ENCODE data around the gene IRF3. TPM values are rescaled to one million over a fixed set of nuclear protein-coding genes. Genes with fewer than 3 reads are reported as not detected.
A peak's percentile ranks its signal among the peaks of the same experiment; 100 is the strongest.

Gene IRF3
- total RNA-seq, 1 experiment from 2014 or later = 131 TPM

- CTCF ChIA-PET = interaction anchor here (2.0 kb wide), 1 partner anchor 96 kb away, joined by 7 read pairs; no protein-coding TSS in a partner anchor
- peak overlapping the region; percentile 89 for H3K27ac Mint-ChIP-seq (ENCODE audit: unreplicated experiment)
- TSS peak; percentile 77 for BruUV-seq (replicated peaks)
- peaks cover 18% of the 10 kb centered on the region for H3K4me1 Mint-ChIP-seq (ENCODE audit: low read depth, unreplicated experiment)
- no peaks in the 10 kb centered on the region for H3K9me3 Mint-ChIP-seq (ENCODE audit: unreplicated experiment)
- H3K4me1 ChIP-seq = peaks cover 13% of the 10 kb centered on the region; the same call in 1 of the 2 replicates
- POLR2A ChIA-PET = interaction anchor here (0.6 to 2.6 kb wide), 3 partner anchors 11 to 75 kb away, joined by 8 to 24 read pairs (median 15); partner anchors contain the start of genes PRMT1 and RRAS
- no peak for TF ChIP-seq CTCF (IDR thresholded peaks at IDR 0.05; ENCODE audit: insufficient read depth in 1 of 2, low read depth in 1 of 2, low read length in 1 of 2, severe bottlenecking in 1 of 2, unreplicated experiment in 1 of 2)
- no peaks in the 10 kb centered on the region for H3K27me3 Mint-ChIP-seq (ENCODE audit: insufficient read depth, unreplicated experiment)
- no peak for DNase-seq
- H3K4me3 ChIP-seq (ENCODE audit: low read depth, low read length) = peak overlapping the region; percentile 86
- intact Hi-C loops (cut with micrococcal nuclease; ENCODE audit: unreplicated experiment) = no loop called here
- H3K9me3 ChIP-seq = no peaks in the 10 kb centered on the region
- peaks cover 78% of the 10 kb centered on the region for H3K36me3 Mint-ChIP-seq (ENCODE audit: insufficient read depth, unreplicated experiment)
- H3K27me3 ChIP-seq (replicated peaks; ENCODE audit: control insufficient read depth, insufficient read depth, low read length) = no peaks in the 10 kb centered on the region
- H3K36me3 ChIP-seq (ENCODE audit: control insufficient read depth, insufficient read depth, low read length) = peaks cover 4% of the 10 kb centered on the region
- peak overlapping the region; percentile 93 for H3K4me3 Mint-ChIP-seq (ENCODE audit: unreplicated experiment)
These were observed 425 bp upstream of the IRF3 start for GRCh38 chr19:49666120-49666444.

- intact Hi-C loops (cut with micrococcal nuclease; ENCODE audit: unreplicated experiment) = loop anchor here (1.0 kb wide), 2 partner anchors 11 to 25 kb away; partner anchors contain the start of gene RRAS
- H3K36me3 Mint-ChIP-seq (ENCODE audit: insufficient read depth, unreplicated experiment) = peaks cover 80% of the 10 kb centered on the region
- CTCF ChIA-PET = interaction anchor here (0.5 to 2.0 kb wide), 5 partner anchors 11 to 171 kb away, joined by 4 to 14 read pairs (median 7); partner anchors contain the start of gene RRAS
These were observed 664 bp downstream of the IRF3 start for GRCh38 chr19:49665036-49665350.

More at GRCh38 chr19:49665036-49665350, 664 bp downstream of the IRF3 start:
- no peaks in the 10 kb centered on the region for H3K9me3 Mint-ChIP-seq (ENCODE audit: unreplicated experiment)
- peak overlapping the region; percentile 86 for H3K4me3 ChIP-seq (ENCODE audit: low read depth, low read length)
- H3K4me3 Mint-ChIP-seq (ENCODE audit: unreplicated experiment) = peak overlapping the region; percentile 93
- POLR2A ChIA-PET = interaction anchor here (0.6 to 2.6 kb wide), 5 partner anchors 10 to 25 kb away, joined by 4 to 24 read pairs (median 15); partner anchors contain the start of genes PRMT1, RRAS and SCAF1
- no TSS peak for BruUV-seq (replicated peaks)
- peaks cover 13% of the 10 kb centered on the region; the same call in 1 of the 2 replicates for H3K4me1 ChIP-seq
- no peak for DNase-seq
- peaks cover 18% of the 10 kb centered on the region for H3K4me1 Mint-ChIP-seq (ENCODE audit: low read depth, unreplicated experiment)
- H3K27me3 Mint-ChIP-seq (ENCODE audit: insufficient read depth, unreplicated experiment) = no peaks in the 10 kb centered on the region
- peaks cover 5% of the 10 kb centered on the region for H3K9me3 ChIP-seq
- peak overlapping the region; percentile 89 for H3K27ac Mint-ChIP-seq (ENCODE audit: unreplicated experiment)
- H3K27me3 ChIP-seq (replicated peaks; ENCODE audit: control insufficient read depth, insufficient read depth, low read length) = no peaks in the 10 kb centered on the region
- H3K36me3 ChIP-seq (ENCODE audit: control insufficient read depth, insufficient read depth, low read length) = peaks cover 5% of the 10 kb centered on the region
- TF ChIP-seq CTCF (IDR thresholded peaks at IDR 0.05; ENCODE audit: insufficient read depth in 1 of 2, low read depth in 1 of 2, low read length in 1 of 2, severe bottlenecking in 1 of 2, unreplicated experiment in 1 of 2) = no peak
